Heart right ventricle (tissue), 16 donors: ENCODE data around the gene TFAP2C. TPM values are rescaled to one million over a fixed set of nuclear protein-coding genes. Genes with fewer than 3 reads are reported as not detected.
"Not testable (repeated sequence)": the region's sequence is repeated elsewhere in the genome, so short reads cannot be mapped to it uniquely, and the experiment has no call there.

Source experiments
- ATAC-seq, 8 donors: fragments of 200-7000 bp; cut with Tn5 transposase; one replicate each; pipeline ENCODE4 v1.9.1; 2020; ENCODE audit warnings: mild to moderate bottlenecking in 8 of 8, moderate library complexity in 8 of 8, moderate number of reproducible peaks in 1 of 8
- DNase-seq, 2 donors: peaks; one replicate each; pipeline ENCODE4 v3.0.0-alpha.2; 2020
- H3K27ac ChIP-seq, 10 donors: fragments of 200-600 bp; sonication (generic) in 2 of 10; one replicate each; pipeline versions ENCODE4 v1.5.0 to v1.8.0; 2020 to 2022; ENCODE audit warnings: mild to moderate bottlenecking in 3 of 10
- H3K27me3 ChIP-seq, 7 donors: fragments of 200-600 bp; one replicate each; pipeline ENCODE4 v1.8.0; 2021 to 2022; ENCODE audit warnings: mild to moderate bottlenecking in 2 of 7
- H3K36me3 ChIP-seq, 9 donors: fragments of 200-600 bp; sonication (generic) in 1 of 9; one replicate each; pipeline versions ENCODE4 v1.5.0 to v1.8.0; 2020 to 2022; ENCODE audit warnings: mild to moderate bottlenecking in 2 of 9
- H3K4me1 ChIP-seq, 9 donors: fragments of 200-600 bp; sonication (generic) in 1 of 9; one replicate each; pipeline versions ENCODE4 v1.5.0 to v1.8.0; 2020 to 2022; ENCODE audit warnings: mild to moderate bottlenecking in 4 of 9
- H3K4me3 ChIP-seq, 10 donors: fragments of 200-600 bp; sonication (generic) in 2 of 10; one replicate each; pipeline versions ENCODE4 v1.5.0 to v1.8.0; 2020 to 2022; ENCODE audit warnings: mild to moderate bottlenecking in 7 of 10, moderate library complexity in 2 of 10
- H3K9me3 ChIP-seq, 11 donors: fragments of 200-600 bp in 10 of 11; sonication (generic) in 2 of 11; one replicate each; pipeline versions ENCODE4 v1.5.0 to v1.8.0; 2013 to 2022; ENCODE audit warnings: mild to moderate bottlenecking in 2 of 11, control low read depth in 1 of 11, moderate library complexity in 1 of 11
- CTCF ChIP-seq, 9 donors: fragments of 200-600 bp; sonication (generic) in 2 of 9; IDR thresholded peaks; one replicate each; pipeline versions ENCODE4 v1.5.0 to v1.8.0; 2021 to 2022; ENCODE audit warnings: antibody characterized with exemption in 9 of 9, mild to moderate bottlenecking in 5 of 9, moderate library complexity in 1 of 9
- WGBS, 2 donors: extraction: QIAGEN DNeasy Blood & Tissue Kit; methylation state at CpG; one replicate each; pipeline ENCODE4 v1.1.7; 2013; ENCODE audit warnings: inconsistent platforms in 1 of 2; 5-methylcytosine and 5-hydroxymethylcytosine counted together
- intact Hi-C, 10 donors: fragments of 100-400 bp; cut with DNase I; formaldehyde crosslinking; loops; one replicate each; pipeline versions ENCODE4 v1.11.1 to v1.14.2; 2022
- polyA plus RNA-seq, 2 donors: library from polyadenylated mRNA; stranded (reverse); fragments of 200-250 nt; gene quantifications; one replicate each; pipeline ENCODE4 v1.2.3, GENCODE V29; 2013
- total RNA-seq, 10 donors: library from RNA; stranded (reverse); fragmentation: NEBNext Ultra II Directional in 3 of 10; extraction: Animal tissue kit (Norgen Biotek cat#: 25700) in 3 of 10; gene quantifications; one replicate each; pipeline versions ENCODE4 v1.2.1 to v1.2.4, GENCODE V29; 2021 to 2023
- donor health status: Arrhythmogenic right ventricular cardiomyopathy.
- donor health status: ischemic (EF 13 %, LVEDD 7.1; RV severe dilation, severe dysfunction).
- donor health status: healthy with polysubstance abuse.
- donor health status: DM: no; HTN: yes; CAD: no.
- donor health status: DM: no; HTN: no; CAD: no.
- donor health status: ischemic (EF 25% LVEDD 6.9; RV normal size, moderate dysfunction).
- donor health status: ischemic (EF 25% LVEDD 5.7; RV mildly dilated, moderate dysfunction).
- donor health status: healthy.
- donor health status: DM: yes; HTN: yes; CAD: no.
- donor health status: Ischemic cardiomyopathy.
- donor health status: ischemic (EF 35%, LVEDD 5.7; RV mildly dilated, moderate dysfunction).
- donor health status: nonischemic (EF 11% LVEDD 7.7; RV severe dilation, severe dysfunction).
- donor health status: DM: yes; HTN: yes; CAD: no.
- donor health status: PGD.
- donor health status: ischemic (EF 29% LVEDD 5.4; RV normal size, mild dysfunction).
- donor health status: nonischemic (EF 23%, LVEDD 6.1; RV moderate dilation, normal function).

Gene TFAP2C
- total and polyA plus RNA-seq, 12 donors = 0.03 to 0.49 (median 0.14) TPM; not detected in 2

GRCh38 chr20:56646599-56646998, 17.5 kb downstream of the TFAP2C start:
- 81 to 88% methylated on average over 4 of the region's 4 CpGs for WGBS, 2 donors
- no peak overlapping the region for H3K27ac ChIP-seq
- no peak for DNase-seq
- no peaks in the 10 kb centered on the region for H3K4me1 ChIP-seq
- H3K4me3 ChIP-seq = no peak overlapping the region
- TF ChIP-seq CTCF (IDR thresholded peaks at IDR 0.05) = no peak
- ATAC-seq = no peak
- H3K9me3 ChIP-seq = no peaks in the 10 kb centered on the region
- peaks cover 0 to 43% (median 10%) of the 10 kb centered on the region in 7 donors for H3K27me3 ChIP-seq
- no peaks in the 10 kb centered on the region for H3K36me3 ChIP-seq
- intact Hi-C loops = no loop called here

GRCh38 chr20:56653211-56653610, 24.1 kb downstream of the TFAP2C start:
- Histone ChIP-seq H3K9me3 (no peaks in the 10 kb centered on the region), H3K36me3 (no peaks in the 10 kb centered on the region), H3K27me3 (peaks cover 0 to 35% (median 0%) of the 10 kb centered on the region in 7 donors), H3K4me1 (no peaks in the 10 kb centered on the region), H3K27ac (no peak overlapping the region), H3K4me3 (no peak overlapping the region)
- intact Hi-C loops = no loop called here
- WGBS, 2 donors = 90 to 93% methylated on average over 4 of the region's 4 CpGs
- no peak for TF ChIP-seq CTCF (IDR thresholded peaks at IDR 0.05)
- no peak for ATAC-seq
- no peak for DNase-seq

GRCh38 chr20:56656632-56657031, 27.5 kb downstream of the TFAP2C start:
- Histone ChIP-seq H3K4me1 (no peaks in the 10 kb centered on the region), H3K27ac (no peak overlapping the region), H3K36me3 (no peaks in the 10 kb centered on the region), H3K9me3 (no peaks in the 10 kb centered on the region), H3K4me3 (no peak overlapping the region), H3K27me3 (peaks cover 0 to 34% (median 0%) of the 10 kb centered on the region in 7 donors)
- intact Hi-C loops = no loop called here
- DNase-seq (no peak), ATAC-seq (no peak)
- no peak for TF ChIP-seq CTCF (IDR thresholded peaks at IDR 0.05)
- WGBS, 2 donors = 50 to 51% methylated on average over 7 of the region's 7 CpGs

GRCh38 chr20:56657879-56658278, 28.8 kb downstream of the TFAP2C start:
- H3K4me1 ChIP-seq = no peaks in the 10 kb centered on the region
- H3K9me3 ChIP-seq = no peaks in the 10 kb centered on the region
- H3K27ac ChIP-seq = no peak overlapping the region
- DNase-seq (no peak), ATAC-seq (peak in 1 of 8 donors; percentile 17)
- intact Hi-C loops = no loop called here
- WGBS, 2 donors = 48 to 49% methylated on average over 9 of the region's 9 CpGs
- TF ChIP-seq CTCF (IDR thresholded peaks at IDR 0.05) = no peak
- no peaks in the 10 kb centered on the region for H3K36me3 ChIP-seq
- peaks cover 0 to 37% (median 0%) of the 10 kb centered on the region in 7 donors for H3K27me3 ChIP-seq
- H3K4me3 ChIP-seq = no peak overlapping the region

GRCh38 chr20:56658341-56658947, 29.3 kb downstream of the TFAP2C start:
- H3K9me3 ChIP-seq, H3K4me1 ChIP-seq, intact Hi-C loops, H3K27ac ChIP-seq, H3K36me3 ChIP-seq, ATAC-seq, DNase-seq, H3K4me3 ChIP-seq: not testable (repeated sequence)
- 88 to 90% methylated on average over 7 to 8 of the region's 8 CpGs for WGBS, 2 donors
- peaks cover 0 to 37% (median 3%) of the 10 kb centered on the region in 7 donors for H3K27me3 ChIP-seq
